ENCODE measurements around the gene TRAF2. TPM values are rescaled to one million over a fixed set of nuclear protein-coding genes. Genes with fewer than 3 reads are reported as not detected.

Gene TRAF2
- total and polyA plus RNA-seq, 2 of the 8 experiments (the other 6 are each of a cell fraction or from before 2014, with no cell fraction given), result 26.9 to 50.2 TPM

GRCh38 chr9:136973618-136974617, 87.6 kb downstream of the TRAF2 start:
- H3K9me3 ChIP-seq (ENCODE audit: insufficient read depth in 2 of 2, low read depth in 1 of 2, low read length in 1 of 2), result no peaks in the 10 kb centered on the region
- peaks cover 0 to 11% (median 4%) of the 10 kb centered on the region in 4 experiments; a peak in 5 of 7 replicates for H3K4me1 ChIP-seq (replicated peaks in 1 of 4; ENCODE audit: control insufficient read depth in 3 of 4, insufficient read depth in 4 of 4, low read length in 3 of 4)
- FAIRE-seq, result no peak
- H2BK120ac ChIP-seq (replicated peaks; ENCODE audit: low read depth, low read length), result no peak overlapping the region
- 87% methylated on average over 23 of the region's 29 CpGs; no CpG with 5 or more reads in 1 of the 2 experiments for WGBS, 2 experiments (ENCODE audit: extremely low coverage in 1 of 2, insufficient coverage in 1 of 2, insufficient read length in 1 of 2, insufficient replicate concordance in 2 of 2, low coverage in 1 of 2, low lambda C conversion rate in 2 of 2, missing lambda C conversion rate in 1 of 2)
- no peak overlapping the region for H3K4me2 ChIP-seq (ENCODE audit: insufficient read depth in 1 of 2, low read depth in 2 of 2, low read length in 2 of 2)
- H3K18ac ChIP-seq (ENCODE audit: extremely low read depth, low read length), result no peak overlapping the region
- peak overlapping the region; percentile 79; the same call in 1 of the 2 replicates for H4K8ac ChIP-seq (ENCODE audit: extremely low read depth, insufficient read depth, low read length)
- no peak overlapping the region for H4K91ac ChIP-seq (replicated peaks; ENCODE audit: insufficient read length, low read length)
- H2BK12ac ChIP-seq (ENCODE audit: low read depth, low read length), result no peak overlapping the region
- no peak for DNase-seq (ENCODE audit: low read depth in 1 of 2, low spot score in 2 of 2)
- H3K36me3 ChIP-seq (ENCODE audit: control insufficient read depth in 2 of 4, insufficient read depth in 4 of 4, low read length in 3 of 4), result no peaks in the 10 kb centered on the region
- no peak overlapping the region for H3K4me3 ChIP-seq (ENCODE audit: extremely low read depth in 1 of 4, insufficient read depth in 2 of 4, low read depth in 3 of 4, low read length in 4 of 4)
- no peak overlapping the region for H3K9ac ChIP-seq (replicated peaks in 1 of 4; ENCODE audit: extremely low read depth in 1 of 4, low read depth in 3 of 4, low read length in 3 of 4)
- no peak overlapping the region for H3K4ac ChIP-seq (replicated peaks; ENCODE audit: insufficient read length, low read depth, low read length)
- peaks cover 0 to 5% (median 2%) of the 10 kb centered on the region in 4 experiments; a peak in 2 of 7 replicates for H3K27me3 ChIP-seq (replicated peaks in 1 of 4; ENCODE audit: control insufficient read depth in 3 of 4, extremely low read depth in 1 of 4, insufficient read depth in 3 of 4, low read length in 3 of 4)
- peaks cover 0 to 2% of the 10 kb centered on the region in 2 experiments for H4K20me1 ChIP-seq (replicated peaks in 1 of 2; ENCODE audit: control insufficient read depth in 1 of 2, insufficient read depth in 2 of 2, low read length in 2 of 2)
- H2BK5ac ChIP-seq (ENCODE audit: low read depth, low read length), result no peak overlapping the region
- no peak overlapping the region for H2AK5ac ChIP-seq (ENCODE audit: low read depth, low read length)
- H2AFZ ChIP-seq (ENCODE audit: low read length), result no peak overlapping the region
- H3K23me2 ChIP-seq (ENCODE audit: low read depth, low read length), result peaks cover 8% of the 10 kb centered on the region; the same call in 1 of the 2 replicates
- no peak for TF ChIP-seq SRF (IDR thresholded peaks at IDR 0.05; ENCODE audit: low read depth, low read length)
- no peak for TF ChIP-seq TBP (IDR thresholded peaks at IDR 0.05; ENCODE audit: low read depth, low read length)
- no peak for TF ChIP-seq SIX5 (IDR thresholded peaks at IDR 0.05; ENCODE audit: low read depth, low read length)
- TF ChIP-seq KDM4A (IDR thresholded peaks at IDR 0.05; ENCODE audit: low read depth, low read length, severe bottlenecking), result no peak
- no peak for TF ChIP-seq CBX5 (IDR thresholded peaks at IDR 0.05; ENCODE audit: low read depth, low read length)
- TF ChIP-seq CEBPB (IDR thresholded peaks at IDR 0.05; ENCODE audit: low read depth, low read length), result no peak
- TF ChIP-seq POLR2AphosphoS5 (IDR thresholded peaks at IDR 0.05; ENCODE audit: low read depth, low read length), result no peak
- no peak overlapping the region for H2BK20ac ChIP-seq (ENCODE audit: low read length)
- ChIA-PET POLR2A (ENCODE audit: partially characterized antibody) (interaction anchor here (1.4 to 2.8 kb wide), 3 partner anchors 8 to 22 kb away, joined by 3 to 10 read pairs (median 5); partner anchors contain the start of gene CLIC3), CTCF (ENCODE audit: partially characterized antibody) (interaction anchor here (0.6 to 9.4 kb wide), 24 partner anchors 9 to 1370 kb away, joined by 3 to 45 read pairs (median 6); partner anchors contain the start of genes ABCA2, CLIC3, LCN12 and SAPCD2)
- no peaks in the 10 kb centered on the region for H3K79me2 ChIP-seq (ENCODE audit: control insufficient read depth in 1 of 2, insufficient read depth in 2 of 2, low read length in 2 of 2)
- H3K14ac ChIP-seq (ENCODE audit: insufficient read length), result no peak overlapping the region
- H3K23ac ChIP-seq (ENCODE audit: insufficient read length), result no peak overlapping the region
- H3K56ac ChIP-seq (replicated peaks; ENCODE audit: insufficient read length, low read depth, low read length), result no peak overlapping the region
- no peaks in the 10 kb centered on the region for H3K79me1 ChIP-seq (ENCODE audit: low read depth, low read length)
- H2BK15ac ChIP-seq (ENCODE audit: low read length), result no peak overlapping the region
- H3K27ac ChIP-seq (ENCODE audit: low read depth, low read length), result no peak overlapping the region
- H4K5ac ChIP-seq (ENCODE audit: insufficient read length, low read depth, low read length), result no peak overlapping the region

Measured in H1 (cell line).